PC-9 (cell line): ENCODE results near the gene FAM20C. TPM values are rescaled to one million over a fixed set of nuclear protein-coding genes. Genes with fewer than 3 reads are reported as not detected.

Source experiments
- BruUV-seq: library from RNA; stranded (reverse); fragments of 400-500 nt; replicated peaks from 2 replicates; lab custom pipeline; 2021; lab: Mats Ljungman, UMichigan
- CTCF ChIA-PET: fragments of 300-600 bp; sonication (Branson Sonifier 250); formaldehyde crosslinking; loops from one replicate; lab custom pipeline; 2022; ENCODE audit warnings: antibody characterized with exemption; lab: Charles Lee
- POLR2A ChIA-PET: fragments of 300-600 bp; sonication (Branson Sonifier 250); formaldehyde crosslinking; loops from one replicate; lab custom pipeline; 2022; ENCODE audit warnings: antibody characterized with exemption; ENCODE audit not compliant: unreplicated experiment; lab: Charles Lee
- DNase-seq, 2 experiments: peaks; one replicate each; pipeline versions ENCODE4 v3.0.0 to v3.0.0-alpha.2; 2015 to 2022; ENCODE audit warnings: mixed read lengths in 1 of 2
- H2AFZ ChIP-seq: fragments of 200-600 bp; sonication (generic); 2 replicates; pipeline ENCODE4 v1.8.1; 2017; ENCODE audit warnings: antibody characterized with exemption
- H3F3A ChIP-seq: fragments of 200-600 bp; sonication (generic); 2 replicates; pipeline ENCODE4 v1.8.1; 2017; ENCODE audit warnings: antibody characterized with exemption, mild to moderate bottlenecking, low read depth; ENCODE audit not compliant: insufficient read depth
- H3K27ac ChIP-seq: fragments of 200-600 bp; sonication (generic); 2 replicates; pipeline ENCODE4 v1.6.1; 2016; ENCODE audit warnings: mixed run types
- H3K27me3 ChIP-seq: fragments of 200-600 bp; sonication (generic); 2 replicates; pipeline ENCODE4 v1.6.1; 2016; ENCODE audit warnings: low read depth, mixed run types; ENCODE audit not compliant: insufficient read depth
- H3K36me3 ChIP-seq: fragments of 200-600 bp; sonication (generic); 2 replicates; pipeline ENCODE4 v1.6.1; 2016; ENCODE audit warnings: low read depth, mixed run types
- H3K4me1 ChIP-seq: fragments of 200-600 bp; sonication (generic); replicated peaks from 2 replicates; pipeline ENCODE4 v1.6.1; 2016; ENCODE audit warnings: mixed run types; ENCODE audit not compliant: insufficient read depth
- H3K4me2 ChIP-seq: fragments of 200-600 bp; sonication (generic); 2 replicates; pipeline ENCODE4 v1.6.1; 2017; ENCODE audit warnings: mixed run types
- H3K4me3 ChIP-seq: fragments of 200-600 bp; sonication (generic); 2 replicates; pipeline ENCODE4 v1.6.1; 2016; ENCODE audit warnings: mixed run types
- H3K79me2 ChIP-seq: fragments of 200-600 bp; sonication (generic); 2 replicates; pipeline ENCODE4 v1.6.1; 2017; ENCODE audit warnings: low read depth, mixed run types
- H3K9me2 ChIP-seq: fragments of 200-600 bp; sonication (generic); 2 replicates; pipeline ENCODE4 v1.8.1; 2017; ENCODE audit warnings: mild to moderate bottlenecking; ENCODE audit not compliant: insufficient read depth
- H3K9me3 ChIP-seq: fragments of 200-600 bp; sonication (generic); 2 replicates; pipeline ENCODE4 v1.8.1; 2016; ENCODE audit warnings: low read depth; ENCODE audit not compliant: insufficient read depth
- H4K20me1 ChIP-seq: fragments of 200-600 bp; sonication (generic); 2 replicates; pipeline ENCODE4 v1.8.1; 2017; ENCODE audit not compliant: insufficient read depth
- EZH2 ChIP-seq: fragments of 200-600 bp; sonication (generic); IDR thresholded peaks from 2 replicates; pipeline ENCODE4 v1.8.0; 2017; ENCODE audit warnings: antibody characterized with exemption, low read depth
- intact Hi-C: fragments of 100-400 bp; cut with micrococcal nuclease; formaldehyde crosslinking; loops from one replicate; pipeline ENCODE4 v1.10.0; 2022; ENCODE audit not compliant: unreplicated experiment
- total RNA-seq: library from RNA; stranded (reverse); gene quantifications from 2 replicates; pipeline ENCODE4 v1.2.3, GENCODE V29; 2021
- TF ChIP-seq, protein P1 (sequence below): fragments of 200-600 bp; sonication (generic); conservative IDR thresholded peaks from 2 replicates; pipeline ENCODE4 v1.6.1; 2017; ENCODE audit warnings: mixed run types, antibody characterized with exemption, mild to moderate bottlenecking, moderate library complexity

Gene FAM20C
- total RNA-seq, 1 experiment from 2014 or later, result 31.0 TPM

DNA sequence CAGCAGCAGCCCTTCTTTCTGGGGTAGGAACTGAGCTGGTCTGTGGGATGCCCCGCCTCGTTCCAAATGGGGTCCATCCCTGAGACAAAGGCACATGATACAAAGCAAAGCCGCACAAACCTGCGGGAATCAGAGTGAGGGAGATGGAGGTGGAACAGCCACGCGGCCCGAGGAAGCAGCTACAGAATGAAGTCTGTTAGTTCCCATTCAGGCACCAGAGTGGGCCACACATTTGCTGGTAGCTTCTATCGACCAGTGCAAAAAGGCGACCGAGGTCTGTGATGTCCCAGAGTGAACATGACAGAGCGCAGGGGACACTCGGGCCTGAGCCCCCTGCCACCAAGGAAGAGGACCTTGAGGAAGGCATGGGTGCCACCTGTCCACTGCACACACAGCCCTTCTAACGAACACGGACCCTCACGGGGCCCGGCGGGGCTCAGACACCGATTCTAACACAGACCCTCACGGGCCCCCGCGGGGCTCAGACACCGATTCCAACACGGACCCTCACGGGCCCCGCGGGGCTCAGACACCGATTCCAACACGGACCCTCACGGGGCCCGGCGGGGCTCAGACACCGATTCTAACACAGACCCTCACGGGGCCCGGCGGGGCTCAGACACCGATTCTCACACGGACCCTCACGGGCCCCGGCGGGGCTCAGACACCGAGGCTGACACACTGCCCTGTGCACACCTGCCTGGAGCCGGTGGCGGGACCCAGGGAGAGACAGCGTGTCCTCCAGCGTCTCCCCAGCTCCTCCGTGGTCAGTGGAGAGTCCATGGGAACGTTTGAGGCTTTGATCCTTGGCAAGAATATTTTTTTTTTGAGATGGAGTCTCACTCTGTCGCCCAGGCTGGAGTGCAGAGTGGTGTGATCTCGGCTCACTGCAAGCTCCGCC lies 32.8 kb upstream of the FAM20C start:
- ChIA-PET CTCF (no interaction called here), POLR2A (no interaction called here)
- no peak overlapping the region for H3K4me3 ChIP-seq
- peaks cover 10% of the 10 kb centered on the region; the same call in 1 of the 2 replicates for H3F3A ChIP-seq
- peaks cover 13% of the 10 kb centered on the region for H3K4me1 ChIP-seq
- no peaks in the 10 kb centered on the region for H3K9me2 ChIP-seq
- H3K27ac ChIP-seq, result no peak overlapping the region
- peaks cover 42% of the 10 kb centered on the region for H3K27me3 ChIP-seq
- no peaks in the 10 kb centered on the region for H4K20me1 ChIP-seq
- H3K79me2 ChIP-seq, result no peaks in the 10 kb centered on the region
- intact Hi-C loops, result no loop called here
- TF ChIP-seq, protein P1, sequence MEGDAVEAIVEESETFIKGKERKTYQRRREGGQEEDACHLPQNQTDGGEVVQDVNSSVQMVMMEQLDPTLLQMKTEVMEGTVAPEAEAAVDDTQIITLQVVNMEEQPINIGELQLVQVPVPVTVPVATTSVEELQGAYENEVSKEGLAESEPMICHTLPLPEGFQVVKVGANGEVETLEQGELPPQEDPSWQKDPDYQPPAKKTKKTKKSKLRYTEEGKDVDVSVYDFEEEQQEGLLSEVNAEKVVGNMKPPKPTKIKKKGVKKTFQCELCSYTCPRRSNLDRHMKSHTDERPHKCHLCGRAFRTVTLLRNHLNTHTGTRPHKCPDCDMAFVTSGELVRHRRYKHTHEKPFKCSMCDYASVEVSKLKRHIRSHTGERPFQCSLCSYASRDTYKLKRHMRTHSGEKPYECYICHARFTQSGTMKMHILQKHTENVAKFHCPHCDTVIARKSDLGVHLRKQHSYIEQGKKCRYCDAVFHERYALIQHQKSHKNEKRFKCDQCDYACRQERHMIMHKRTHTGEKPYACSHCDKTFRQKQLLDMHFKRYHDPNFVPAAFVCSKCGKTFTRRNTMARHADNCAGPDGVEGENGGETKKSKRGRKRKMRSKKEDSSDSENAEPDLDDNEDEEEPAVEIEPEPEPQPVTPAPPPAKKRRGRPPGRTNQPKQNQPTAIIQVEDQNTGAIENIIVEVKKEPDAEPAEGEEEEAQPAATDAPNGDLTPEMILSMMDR, result no peak
- TF ChIP-seq EZH2, result no peak
- H3K36me3 ChIP-seq, result no peaks in the 10 kb centered on the region
- BruUV-seq, result no TSS peak
- H3K9me3 ChIP-seq, result no peaks in the 10 kb centered on the region
- H3K4me2 ChIP-seq, result no peak overlapping the region
- no peak overlapping the region for H2AFZ ChIP-seq
- no peak for DNase-seq

DNA sequence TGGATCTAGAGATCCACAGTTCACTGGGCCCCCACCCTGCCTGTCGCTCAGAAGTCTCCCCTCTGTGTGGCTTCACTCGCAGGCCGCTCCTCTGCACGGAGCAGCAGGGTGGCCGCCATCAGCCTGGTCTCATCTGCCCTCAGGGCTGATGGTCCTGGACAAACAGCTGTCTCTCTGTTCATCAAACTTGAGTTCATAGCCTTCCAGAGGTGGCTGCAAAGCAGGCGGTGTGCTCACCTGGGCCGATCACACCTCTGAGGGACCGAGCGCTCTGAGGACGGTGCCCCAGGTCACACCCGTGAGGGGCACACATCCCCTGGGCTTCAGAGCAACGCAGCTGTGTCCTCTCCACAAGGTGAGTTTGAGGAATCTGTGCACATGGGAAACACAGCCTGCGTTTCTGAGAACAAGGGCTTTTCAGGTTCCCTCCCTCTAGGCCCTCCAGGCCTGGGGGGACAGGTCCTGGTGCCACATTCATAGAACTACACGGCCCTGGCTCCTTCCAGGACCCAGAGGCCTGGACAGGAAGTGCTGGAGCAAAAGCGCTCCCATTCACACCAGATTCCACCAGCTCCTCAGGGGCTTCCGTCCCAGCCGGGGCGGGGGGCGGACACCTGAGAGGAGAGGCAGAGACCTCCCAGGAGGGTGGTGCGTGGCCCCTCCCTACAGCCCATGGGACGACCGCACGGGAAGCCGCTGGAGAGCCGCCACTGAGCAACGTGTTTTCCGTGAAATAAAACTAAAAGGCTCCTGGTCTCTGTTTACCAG lies 31.2 kb upstream of the FAM20C start:
- DNase-seq, result no peak
- Histone ChIP-seq H3K9me2 (no peaks in the 10 kb centered on the region), H3K27ac (no peak overlapping the region), H4K20me1 (no peaks in the 10 kb centered on the region), H3K4me1 (no peaks in the 10 kb centered on the region), H3K4me2 (no peak overlapping the region), H3K9me3 (no peaks in the 10 kb centered on the region), H3F3A (peaks cover 4% of the 10 kb centered on the region; the same call in 1 of the 2 replicates), H2AFZ (no peak overlapping the region), H3K79me2 (no peaks in the 10 kb centered on the region), H3K4me3 (no peak overlapping the region), H3K36me3 (no peaks in the 10 kb centered on the region), H3K27me3 (peaks cover 48% of the 10 kb centered on the region)
- CTCF ChIA-PET, result no interaction called here
- TF ChIP-seq, protein P1, result no peak
- TF ChIP-seq EZH2, result no peak
- intact Hi-C loops, result no loop called here
- no TSS peak for BruUV-seq
- POLR2A ChIA-PET, result no interaction called here

DNA sequence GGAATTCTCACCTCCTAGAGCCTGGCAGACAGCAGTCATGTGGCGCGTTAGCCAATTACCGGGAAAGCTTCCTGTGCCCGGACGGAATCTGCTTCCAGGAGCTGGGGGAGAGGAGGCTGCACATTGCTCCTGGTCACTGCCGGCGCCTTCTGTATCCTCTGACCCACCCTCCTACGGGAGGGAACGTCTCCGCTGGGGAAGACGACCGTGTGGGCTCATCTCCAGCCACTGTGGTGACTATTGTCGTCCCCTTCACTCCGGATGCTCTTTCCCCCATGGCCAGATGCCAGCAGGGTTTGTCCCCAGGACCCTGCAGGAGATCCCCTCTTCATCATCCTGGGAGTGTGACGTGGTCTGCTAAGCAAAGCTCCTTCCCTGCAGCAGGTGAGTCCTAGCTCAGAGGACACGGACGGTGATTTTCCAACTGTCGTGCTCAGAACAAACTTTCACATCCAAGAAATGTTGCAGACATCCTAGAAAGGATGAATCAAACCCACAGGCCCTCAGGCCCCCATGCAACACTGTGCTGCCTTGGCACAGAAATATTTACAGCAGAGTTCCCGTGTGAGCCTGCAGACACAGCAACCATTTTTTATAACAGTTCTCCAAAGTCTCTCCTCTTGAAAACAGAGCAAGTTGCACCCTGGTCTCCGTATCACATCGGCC lies 29.6 kb upstream of the FAM20C start:
- Histone ChIP-seq H3K4me3 (no peak overlapping the region), H3K9me2 (no peaks in the 10 kb centered on the region), H3K79me2 (no peaks in the 10 kb centered on the region), H4K20me1 (no peaks in the 10 kb centered on the region), H3F3A (peaks cover 4% of the 10 kb centered on the region; the same call in 1 of the 2 replicates), H3K36me3 (no peaks in the 10 kb centered on the region), H3K9me3 (no peaks in the 10 kb centered on the region), H3K4me2 (no peak overlapping the region), H3K27me3 (peaks cover 59% of the 10 kb centered on the region), H3K27ac (no peak overlapping the region), H2AFZ (no peak overlapping the region), H3K4me1 (no peaks in the 10 kb centered on the region)
- no TSS peak for BruUV-seq
- intact Hi-C loops, result no loop called here
- CTCF ChIA-PET, result no interaction called here
- POLR2A ChIA-PET, result no interaction called here
- DNase-seq, result no peak
- TF ChIP-seq EZH2, result no peak
- TF ChIP-seq, protein P1, result no peak
